Endothelial cell of umbilical vein (primary cell): ENCODE data around the gene PVRIG. TPM values are rescaled to one million over a fixed set of nuclear protein-coding genes. Genes with fewer than 3 reads are reported as not detected.

Experiments used
- BruUV-seq: library from RNA; stranded (reverse); fragments of 400-500 nt; replicated peaks from 2 replicates; lab custom pipeline; 2021; lab: Mats Ljungman, UMichigan
- CTCF ChIA-PET: fragments of 300-600, 350-600 bp; sonication (Branson Sonifier 250); formaldehyde crosslinking; loops from one replicate; lab custom pipeline; 2021; ENCODE audit warnings: antibody characterized with exemption, inconsistent platforms; lab: Charles Lee
- POLR2A ChIA-PET: fragments of 300-600, 350-600 bp; sonication (Branson Sonifier 250); formaldehyde crosslinking; loops from one replicate; lab custom pipeline; 2021; ENCODE audit warnings: antibody characterized with exemption, inconsistent platforms; lab: Charles Lee
- DNase-seq: peaks from one replicate; pipeline ENCODE4 v3.0.0-alpha.2; 2011; ENCODE audit warnings: low read depth, low spot score
- FAIRE-seq: peaks from 2 replicates; lab custom pipeline; 2011; peaks lifted over from hg19 to GRCh38; lab: Jason Lieb, UNC
- H2AFZ ChIP-seq: 2 replicates; pipeline ENCODE4 v1.6.0; 2012; ENCODE audit warnings: low read depth, low read length, control low read depth, inconsistent platforms
- H3K27ac ChIP-seq: 2 replicates; pipeline ENCODE4 v1.5.1; 2011; ENCODE audit warnings: low read depth, mild to moderate bottlenecking, control low read depth, low read length, moderate library complexity; ENCODE audit not compliant: insufficient read depth
- H3K27me3 ChIP-seq, 2 experiments: 2 replicates each; pipeline versions ENCODE4 v1.6.0 to v1.6.1; 2011; ENCODE audit warnings: low read length in 2 of 2, mixed read lengths in 1 of 2; ENCODE audit not compliant: control insufficient read depth in 2 of 2, insufficient read depth in 2 of 2
- H3K36me3 ChIP-seq, 2 experiments: 2 replicates in 1 of 2; 3 replicates in 1 of 2; pipeline ENCODE4 v1.5.1; 2011; ENCODE audit warnings: low read length in 2 of 2, mild to moderate bottlenecking in 1 of 2, moderate library complexity in 1 of 2; ENCODE audit not compliant: control insufficient read depth in 2 of 2, insufficient read depth in 2 of 2; ENCODE audit errors: extremely low read depth in 1 of 2
- H3K4me1 ChIP-seq: 3 replicates; pipeline ENCODE4 v1.5.1; 2011; ENCODE audit warnings: mild to moderate bottlenecking, low read length; ENCODE audit not compliant: control insufficient read depth, insufficient read depth; ENCODE audit errors: extremely low read depth
- H3K4me2 ChIP-seq: 2 replicates; pipeline ENCODE4 v1.6.1; 2011; ENCODE audit warnings: low read length, control low read depth, mixed read lengths; ENCODE audit not compliant: insufficient read depth
- H3K4me3 ChIP-seq, 3 experiments: fragments of 200-600 bp in 1 of 3; sonication (generic), shearing (Covaris generic) in 1 of 3; replicated peaks in 1 of 3; 2 replicates each; pipeline ENCODE4 v1.5.1; 2011 to 2016; ENCODE audit warnings: control low read depth in 3 of 3, low read length in 3 of 3, mild to moderate bottlenecking in 2 of 3, inconsistent platforms in 1 of 3, low read depth in 1 of 3, moderate library complexity in 1 of 3; ENCODE audit not compliant: insufficient read depth in 1 of 3
- H3K79me2 ChIP-seq: 2 replicates; pipeline ENCODE4 v1.6.0; 2012; ENCODE audit warnings: low read length, inconsistent platforms; ENCODE audit not compliant: control insufficient read depth, insufficient read depth
- H3K9ac ChIP-seq: replicated peaks from 2 replicates; pipeline ENCODE3; 2011; ENCODE audit warnings: low read length, control low read depth; ENCODE audit not compliant: insufficient read depth; ENCODE audit errors: extremely low read depth
- H3K9me1 ChIP-seq: replicated peaks from 3 replicates; pipeline ENCODE4 v1.6.0; 2011; ENCODE audit warnings: mild to moderate bottlenecking, low read length; ENCODE audit not compliant: control insufficient read depth, insufficient read depth; ENCODE audit errors: extremely low read depth
- H3K9me3 ChIP-seq: replicated peaks from 2 replicates; pipeline ENCODE4 v1.5.1; 2012; ENCODE audit warnings: low read length, inconsistent platforms; ENCODE audit not compliant: control insufficient read depth, insufficient read depth
- H4K20me1 ChIP-seq: replicated peaks from 2 replicates; pipeline ENCODE3; 2011; ENCODE audit warnings: mild to moderate bottlenecking, low read length; ENCODE audit not compliant: control insufficient read depth, insufficient read depth; ENCODE audit errors: extremely low read depth
- CTCF ChIP-seq, 2 donors: IDR thresholded peaks; 1 replicate in 1 of 2; 2 replicates in 1 of 2; pipeline ENCODE4 v1.5.1; 2011; ENCODE audit warnings: low read length in 2 of 2, mild to moderate bottlenecking in 2 of 2, moderate library complexity in 2 of 2, control low read depth in 1 of 2, inconsistent platforms in 1 of 2, low read depth in 1 of 2; ENCODE audit not compliant: insufficient read depth in 1 of 2; ENCODE audit errors: extremely low read depth in 1 of 2
- EZH2 ChIP-seq: IDR thresholded peaks from 2 replicates; pipeline ENCODE4 v1.6.1; 2012; ENCODE audit warnings: borderline replicate concordance, low read depth, mild to moderate bottlenecking, moderate library complexity, low read length, inconsistent platforms; ENCODE audit not compliant: severe bottlenecking
- FOS ChIP-seq: IDR thresholded peaks from 2 replicates; pipeline ENCODE4 v1.6.1; 2011; ENCODE audit warnings: mild to moderate bottlenecking, low read length, moderate library complexity, borderline replicate concordance; ENCODE audit not compliant: insufficient read depth
- GATA2 ChIP-seq: IDR thresholded peaks from 2 replicates; pipeline ENCODE4 v1.7.0; 2011; ENCODE audit warnings: low read depth, mild to moderate bottlenecking, moderate library complexity, mixed read lengths, low read length; ENCODE audit not compliant: insufficient read length, insufficient read depth
- JUN ChIP-seq: IDR thresholded peaks from 2 replicates; pipeline ENCODE4 v1.6.1; 2011; ENCODE audit warnings: borderline replicate concordance, low read depth; ENCODE audit not compliant: insufficient read length, insufficient read depth
- MAX ChIP-seq: IDR thresholded peaks from 2 replicates; pipeline ENCODE4 v1.6.1; 2011; ENCODE audit not compliant: insufficient read depth, insufficient read length
- MYC ChIP-seq: IDR thresholded peaks from one replicate; pipeline ENCODE4 v1.6.1; 2011; ENCODE audit warnings: mild to moderate bottlenecking, low read depth, low read length
- POLR2A ChIP-seq: IDR thresholded peaks from 2 replicates; pipeline ENCODE4 v1.6.1; 2012; ENCODE audit warnings: low read depth, mild to moderate bottlenecking, control low read depth, low read length
- POLR2AphosphoS5 ChIP-seq: IDR thresholded peaks from 2 replicates; pipeline ENCODE4 v1.6.1; 2012; ENCODE audit warnings: low read depth, mild to moderate bottlenecking, control low read depth, low read length, moderate library complexity; ENCODE audit not compliant: insufficient read depth
- dilution Hi-C: fragments of 300-500 bp; cut with MboI; formaldehyde crosslinking; loops from one replicate; pipeline ENCODE4 v1.15.0; 2019; ENCODE audit warnings: low sequenced_read_pairs; ENCODE audit not compliant: extremely low pct_ligation_motif_present
- intact Hi-C: fragments of 100-400 bp; cut with micrococcal nuclease; formaldehyde crosslinking; loops from one replicate; pipeline ENCODE4 v1.10.0; 2022
- polyA plus RNA-seq, 4 experiments: library from polyadenylated mRNA; depleted of rRNA in 3 of 4; stranded (reverse) in 3 of 4; unstranded in 1 of 4; fragments of >200 nt; gene quantifications; 2 replicates each; pipeline versions ENCODE4 v1.2.1 to v1.2.3, GENCODE V29; 2011 to 2012; ENCODE audit warnings: missing spikeins in 1 of 4
- total RNA-seq: library from RNA; stranded (reverse); gene quantifications from 2 replicates; pipeline ENCODE4 v1.2.3, GENCODE V29; 2021

PVRIG gene
- total and polyA plus RNA-seq, 2 donors (not counting 3 experiments of a cell fraction or from before 2014, with no cell fraction given): 0.80 TPM; not detected in 1

GRCh38 chr7:100221767-100222444 lies 2.2 kb downstream of the PVRIG start:
- Histone ChIP-seq H3K27ac (no peak overlapping the region), H3K9me1 (no peaks in the 10 kb centered on the region), H2AFZ (no peak overlapping the region), H3K9ac (no peak overlapping the region), H3K4me3 (no peak overlapping the region), H3K36me3 (peaks cover 0 to 7% of the 10 kb centered on the region in 2 experiments), H3K4me1 (no peaks in the 10 kb centered on the region), H3K79me2 (no peaks in the 10 kb centered on the region), H4K20me1 (no peaks in the 10 kb centered on the region), H3K9me3 (no peaks in the 10 kb centered on the region), H3K4me2 (no peak overlapping the region), H3K27me3 (no peaks in the 10 kb centered on the region)
- CTCF ChIA-PET: interaction anchor here (0.8 kb wide), 2 partner anchors 12 to 91 kb away, joined by 3 read pairs; no protein-coding TSS in a partner anchor
- FAIRE-seq (no peak), DNase-seq (no peak)
- BruUV-seq: no TSS peak
- intact Hi-C loops: no loop called here
- TF ChIP-seq EZH2: no peak
- no peak for TF ChIP-seq JUN
- no peak for TF ChIP-seq POLR2AphosphoS5
- POLR2A ChIA-PET: no interaction called here
- dilution Hi-C loops: no loop called here

- no TSS peak for BruUV-seq
- Histone ChIP-seq H3K9ac (no peak overlapping the region), H3K4me3 (no peak overlapping the region), H2AFZ (no peak overlapping the region), H3K27me3 (no peaks in the 10 kb centered on the region), H3K27ac (no peak overlapping the region), H4K20me1 (no peaks in the 10 kb centered on the region), H3K4me2 (no peak overlapping the region), H3K9me1 (no peaks in the 10 kb centered on the region), H3K4me1 (no peaks in the 10 kb centered on the region), H3K36me3 (peaks cover 0 to 7% of the 10 kb centered on the region in 2 experiments), H3K9me3 (no peaks in the 10 kb centered on the region), H3K79me2 (no peaks in the 10 kb centered on the region)
- no peak for DNase-seq
- FAIRE-seq: no peak
- POLR2A ChIA-PET: no interaction called here
- CTCF ChIA-PET: interaction anchor here (0.8 kb wide), 2 partner anchors 11 to 92 kb away, joined by 3 read pairs; no protein-coding TSS in a partner anchor
- intact Hi-C loops (no loop called here), dilution Hi-C loops (no loop called here)
- TF ChIP-seq JUN: no peak
- TF ChIP-seq MAX: no peak
- TF ChIP-seq POLR2A: no peak
- no peak for TF ChIP-seq MYC
- no peak for TF ChIP-seq CTCF (IDR thresholded peaks at IDR 0.05; ENCODE audit: extremely low read depth in 1 of 2, insufficient read depth in 1 of 2, low read depth in 1 of 2, low read length in 2 of 2)
- TF ChIP-seq FOS: no peak
- no peak for TF ChIP-seq POLR2AphosphoS5
- TF ChIP-seq GATA2: no peak
Measured at GRCh38 chr7:100222445-100223132, 2.8 kb downstream of the PVRIG start.
